WI38 (cell line): ENCODE results near the gene STK39.

ENCODE experiments used
- H3K4me3 ChIP-seq: 2 replicates; pipeline ENCODE4 v1.5.1; 2011; ENCODE audit warnings: low read depth, mild to moderate bottlenecking, control low read depth, low read length
- TF ChIP-seq, protein P1 (sequence below): IDR thresholded peaks from 2 replicates; pipeline ENCODE4 v1.5.1; 2012; ENCODE audit warnings: low read depth, mild to moderate bottlenecking, control low read depth, low read length

STK39 gene

DNA sequence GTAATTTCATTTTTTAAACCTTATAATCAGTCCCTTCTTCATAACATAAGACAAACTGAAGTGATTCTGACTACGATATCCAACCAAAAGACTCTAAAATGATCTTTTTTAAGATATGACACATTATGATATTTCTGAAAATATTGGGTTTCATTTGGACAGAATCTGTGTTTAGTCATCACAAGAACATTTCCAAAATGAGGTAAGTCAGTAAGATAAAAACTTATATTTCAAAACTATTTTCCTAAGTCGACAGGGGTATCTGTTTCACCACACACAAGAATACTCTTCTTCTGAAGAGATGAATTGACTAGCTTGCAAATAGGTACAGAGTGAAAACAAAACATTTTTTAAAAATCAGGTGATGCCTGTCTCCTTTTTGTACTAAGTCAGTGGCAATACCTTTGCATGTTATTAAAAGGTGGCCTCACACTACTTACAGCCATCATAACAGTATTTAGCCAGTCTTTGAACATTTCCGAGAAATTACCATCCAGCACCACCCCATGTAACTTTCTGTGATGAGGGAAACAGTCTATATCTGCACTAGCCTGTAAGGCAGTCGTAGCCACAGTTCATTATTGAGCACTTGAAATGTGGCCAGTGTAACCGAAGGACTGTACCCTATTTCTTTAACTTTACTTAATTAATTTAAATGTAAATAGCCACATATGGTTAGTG is 13.5 kb downstream of the STK39 start:
- TF ChIP-seq, protein P1, sequence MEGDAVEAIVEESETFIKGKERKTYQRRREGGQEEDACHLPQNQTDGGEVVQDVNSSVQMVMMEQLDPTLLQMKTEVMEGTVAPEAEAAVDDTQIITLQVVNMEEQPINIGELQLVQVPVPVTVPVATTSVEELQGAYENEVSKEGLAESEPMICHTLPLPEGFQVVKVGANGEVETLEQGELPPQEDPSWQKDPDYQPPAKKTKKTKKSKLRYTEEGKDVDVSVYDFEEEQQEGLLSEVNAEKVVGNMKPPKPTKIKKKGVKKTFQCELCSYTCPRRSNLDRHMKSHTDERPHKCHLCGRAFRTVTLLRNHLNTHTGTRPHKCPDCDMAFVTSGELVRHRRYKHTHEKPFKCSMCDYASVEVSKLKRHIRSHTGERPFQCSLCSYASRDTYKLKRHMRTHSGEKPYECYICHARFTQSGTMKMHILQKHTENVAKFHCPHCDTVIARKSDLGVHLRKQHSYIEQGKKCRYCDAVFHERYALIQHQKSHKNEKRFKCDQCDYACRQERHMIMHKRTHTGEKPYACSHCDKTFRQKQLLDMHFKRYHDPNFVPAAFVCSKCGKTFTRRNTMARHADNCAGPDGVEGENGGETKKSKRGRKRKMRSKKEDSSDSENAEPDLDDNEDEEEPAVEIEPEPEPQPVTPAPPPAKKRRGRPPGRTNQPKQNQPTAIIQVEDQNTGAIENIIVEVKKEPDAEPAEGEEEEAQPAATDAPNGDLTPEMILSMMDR: no peak
- H3K4me3 ChIP-seq: no peak overlapping the region

DNA sequence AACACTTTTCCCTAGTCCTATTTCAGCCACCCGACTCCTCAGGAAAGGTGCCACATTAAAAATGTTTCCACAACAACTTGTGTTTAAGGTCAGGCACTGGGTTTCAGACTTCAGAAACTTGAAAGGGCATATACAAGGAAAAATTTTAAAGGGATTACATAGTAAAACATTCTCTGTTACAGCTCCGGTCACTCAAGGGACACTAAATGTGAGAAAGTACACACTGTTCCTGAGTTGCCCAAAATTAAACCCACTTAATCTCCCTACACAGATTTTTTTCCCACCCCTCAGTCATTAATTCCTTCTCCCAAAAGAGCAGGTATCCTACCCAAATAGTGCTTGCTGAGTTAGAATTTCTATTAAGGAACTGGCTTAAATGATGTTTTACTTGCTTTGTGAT is 14.2 kb downstream of the STK39 start:
- TF ChIP-seq, protein P1: no peak
- no peak overlapping the region for H3K4me3 ChIP-seq

DNA sequence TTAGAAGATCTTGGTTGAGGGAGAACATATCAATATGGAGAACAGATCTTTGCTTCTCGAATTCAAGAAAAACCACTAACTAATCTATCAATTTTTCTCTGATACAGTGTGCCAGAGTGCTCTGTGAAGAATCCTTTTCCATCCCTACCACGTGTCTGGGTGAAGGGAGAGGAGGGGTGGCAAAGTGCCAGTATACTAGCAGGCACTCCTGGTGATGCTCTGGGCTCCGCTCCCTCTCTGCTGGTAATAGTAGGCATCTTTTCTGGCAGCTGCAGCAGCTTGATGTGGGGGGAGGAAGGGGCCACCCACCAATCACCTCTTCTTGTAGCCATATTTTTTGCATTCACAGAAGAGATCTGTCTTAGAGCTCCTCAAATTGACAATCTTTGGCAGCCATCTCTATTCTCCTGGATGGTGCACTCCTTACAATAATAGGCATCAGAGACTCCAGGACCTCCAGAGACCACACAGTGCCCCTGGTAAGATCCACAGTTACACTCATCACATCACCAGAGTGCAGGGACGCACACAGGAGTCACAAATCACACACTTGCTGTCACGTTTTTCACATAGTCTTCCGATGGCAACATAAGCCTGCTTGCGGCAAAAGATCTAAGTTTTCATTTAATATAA is 15.7 kb downstream of the STK39 start:
- TF ChIP-seq, protein P1: no peak
- H3K4me3 ChIP-seq: no peak overlapping the region

DNA sequence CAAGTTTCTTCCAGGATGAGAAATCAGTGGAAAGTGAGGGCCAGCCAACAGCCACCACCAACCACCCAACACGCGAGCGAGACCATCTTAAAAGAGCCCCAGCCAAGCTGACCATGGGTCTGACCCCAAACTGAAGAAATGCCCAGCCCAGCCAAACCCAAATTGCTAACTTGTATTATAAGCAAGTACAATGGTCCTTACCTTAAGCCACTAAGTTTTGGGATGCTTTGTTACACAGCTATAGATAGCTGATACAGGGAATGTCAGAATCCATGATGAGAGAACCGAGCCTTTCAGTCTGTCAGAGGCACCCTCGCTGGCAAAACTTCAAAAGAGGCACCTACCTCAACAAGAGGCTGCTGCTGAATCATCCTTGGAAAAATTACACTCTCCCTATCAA is 17.0 kb downstream of the STK39 start:
- H3K4me3 ChIP-seq: no peak overlapping the region
- TF ChIP-seq, protein P1: no peak

DNA sequence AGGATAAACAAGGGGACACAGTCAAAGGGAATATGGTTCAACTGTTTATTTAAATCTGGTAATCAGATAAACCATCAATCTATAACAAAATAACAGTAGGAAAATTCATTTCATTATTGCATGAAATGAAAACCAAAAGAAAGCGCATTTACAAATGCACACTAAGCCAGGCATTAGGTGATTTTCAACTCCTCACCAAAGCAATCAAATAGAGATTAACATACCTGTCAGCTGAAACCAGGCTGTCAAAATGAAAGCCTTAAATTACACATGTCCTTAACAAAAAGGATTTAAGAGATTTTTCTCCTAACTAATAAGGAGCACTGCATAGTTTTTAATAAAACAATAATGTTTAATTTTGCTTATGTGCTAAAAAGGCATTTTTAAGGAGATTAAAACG is 23.0 kb downstream of the STK39 start:
- H3K4me3 ChIP-seq: no peak overlapping the region
- TF ChIP-seq, protein P1: no peak

DNA sequence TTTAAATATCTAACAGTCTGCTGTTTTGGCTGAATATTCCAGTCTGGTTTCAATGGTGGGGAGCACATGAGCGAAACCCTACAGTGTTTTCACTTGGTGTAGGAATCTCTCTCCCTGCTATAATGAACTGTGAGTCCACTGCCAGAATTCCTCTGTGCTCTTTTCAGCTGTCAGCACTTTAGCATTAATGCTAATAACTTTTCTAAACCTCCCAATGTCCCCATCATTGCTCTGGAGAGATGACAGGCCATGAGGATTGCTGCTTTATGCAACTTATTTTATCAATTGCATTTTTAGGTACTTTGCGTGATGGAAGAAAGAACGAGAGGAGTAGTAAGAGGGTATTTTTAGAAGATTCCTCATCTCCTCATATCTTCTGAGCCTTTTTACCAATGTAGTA is 25.3 kb downstream of the STK39 start:
- no peak overlapping the region for H3K4me3 ChIP-seq
- TF ChIP-seq, protein P1: no peak

DNA sequence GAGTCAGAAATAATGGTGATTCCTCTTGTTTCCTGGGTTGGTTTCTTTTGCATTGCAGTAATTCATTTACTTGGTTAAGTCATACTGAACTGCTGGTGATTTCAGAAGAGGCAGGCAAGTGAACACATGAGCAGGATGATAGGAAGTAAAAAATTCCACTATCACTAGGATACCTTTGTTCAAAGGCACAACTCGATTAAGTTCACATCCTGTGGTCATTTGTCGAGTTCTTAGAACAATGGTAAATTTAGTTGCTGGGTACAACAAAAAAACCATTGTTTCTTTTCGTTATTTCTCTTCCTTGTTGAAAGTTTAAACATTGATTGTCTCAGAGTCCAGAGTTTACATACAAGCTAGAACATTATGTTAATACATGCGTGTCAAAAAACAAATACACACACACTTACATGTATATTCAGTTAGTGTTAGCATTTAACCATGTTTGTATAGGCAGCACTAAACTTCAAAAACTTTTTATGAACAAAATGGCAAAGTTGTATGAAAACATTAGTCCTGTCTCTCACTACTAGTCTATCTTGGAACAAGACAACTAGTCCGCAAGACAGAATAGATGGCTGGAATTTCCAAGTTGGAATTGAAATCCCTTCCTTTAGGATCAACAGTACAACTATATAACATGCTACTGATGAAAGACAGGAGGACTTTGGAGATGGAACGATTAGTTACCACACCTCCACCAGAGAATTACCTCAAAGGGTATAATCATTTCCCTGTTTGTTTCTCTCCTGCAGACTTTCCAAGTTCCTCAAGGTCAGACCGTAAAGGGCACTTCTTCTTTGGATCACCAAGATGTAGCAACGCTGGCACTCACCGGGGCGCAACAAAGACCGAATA is 26.2 kb downstream of the STK39 start:
- TF ChIP-seq, protein P1: no peak
- no peak overlapping the region for H3K4me3 ChIP-seq
